ENCODE results near the gene HIKESHI. TPM values are rescaled to one million over a fixed set of nuclear protein-coding genes. Genes with fewer than 3 reads are reported as not detected.
A peak's percentile ranks its signal among the peaks of the same experiment; 100 is the strongest.

Gene HIKESHI
- total and polyA plus RNA-seq, 2 of the 13 experiments (the other 11 are each of a cell fraction or from before 2014, with no cell fraction given): 67.8 to 74.8 TPM

- no TSS peak for BruUV-seq (replicated peaks)
- peak; percentile 69 for ATAC-seq
- no peaks in the 10 kb centered on the region for H3K9me3 ChIP-seq (ENCODE audit: low read length)
- ChIA-PET POLR2A (interaction anchor here (1.5 kb wide), 1 partner anchor 16 kb away, joined by 3 read pairs; the partner anchor contains the start of gene EED), CTCF (ENCODE audit: low intra/inter-chr PET ratio, low total read pairs) (no interaction called here)
- no peaks in the 10 kb centered on the region for H3K4me1 ChIP-seq (ENCODE audit: insufficient read depth, low read length)
- FAIRE-seq: no peak
- no peak overlapping the region for H2AFZ ChIP-seq (ENCODE audit: low read length)
- no peak overlapping the region for H3K4me3 ChIP-seq (replicated peaks in 1 of 3; ENCODE audit: insufficient read depth in 1 of 3, low read depth in 2 of 3, low read length in 3 of 3)
- H3K27me3 ChIP-seq (ENCODE audit: control insufficient read depth in 1 of 2, insufficient read depth in 2 of 2, low read length in 2 of 2): no peaks in the 10 kb centered on the region; a peak in 1 of 5 replicates
- 93% methylated on average over 3 of the region's 3 CpGs for WGBS (ENCODE audit: low lambda C conversion rate)
- H3K79me2 ChIP-seq (ENCODE audit: insufficient read depth, low read length): no peaks in the 10 kb centered on the region
- H3K9ac ChIP-seq (ENCODE audit: insufficient read depth, low read depth, low read length): no peak overlapping the region
- H3K27ac ChIP-seq (ENCODE audit: extremely low read length, insufficient read depth, low read length): no peak overlapping the region
- H4K20me1 ChIP-seq (ENCODE audit: insufficient read depth, low read length): no peaks in the 10 kb centered on the region
- in situ Hi-C loops (cut with HindIII; ENCODE audit: extremely low pct_ligation_motif_present, low pct_unique_long_range_greater_than_20kb): loop anchor here (25.0 kb wide), 1 partner anchor 624 kb away; the partner anchor contains the start of genes DLG2, TMEM126A and TMEM126B
- TF ChIP-seq ZBTB1 (CRISPR knock-in tag; IDR thresholded peaks at IDR 0.05; ENCODE audit: borderline replicate concordance) (no peak), ZNF747 (CRISPR knock-in tag; IDR thresholded peaks at IDR 0.05; ENCODE audit: borderline replicate concordance) (no peak), ZNF775 (CRISPR knock-in tag; IDR thresholded peaks at IDR 0.05; ENCODE audit: borderline replicate concordance) (no peak), ZNF280B (CRISPR knock-in tag; IDR thresholded peaks at IDR 0.05; ENCODE audit: borderline replicate concordance) (no peak), ZNF597 (CRISPR knock-in tag; IDR thresholded peaks at IDR 0.05) (no peak), SP4 (CRISPR knock-in tag; IDR thresholded peaks at IDR 0.05) (no peak), ZC3H4 (CRISPR knock-in tag; IDR thresholded peaks at IDR 0.05; ENCODE audit: borderline replicate concordance) (no peak), KAT8 (CRISPR knock-in tag; IDR thresholded peaks at IDR 0.05) (no peak), PATZ1 (CRISPR knock-in tag; IDR thresholded peaks at IDR 0.05) (no peak), ZNF883 (CRISPR knock-in tag; IDR thresholded peaks at IDR 0.05; ENCODE audit: not compliant biosample characterization) (no peak), ZNF441 (CRISPR knock-in tag; IDR thresholded peaks at IDR 0.05; ENCODE audit: borderline replicate concordance) (no peak)
- TF ChIP-seq, protein P1, sequence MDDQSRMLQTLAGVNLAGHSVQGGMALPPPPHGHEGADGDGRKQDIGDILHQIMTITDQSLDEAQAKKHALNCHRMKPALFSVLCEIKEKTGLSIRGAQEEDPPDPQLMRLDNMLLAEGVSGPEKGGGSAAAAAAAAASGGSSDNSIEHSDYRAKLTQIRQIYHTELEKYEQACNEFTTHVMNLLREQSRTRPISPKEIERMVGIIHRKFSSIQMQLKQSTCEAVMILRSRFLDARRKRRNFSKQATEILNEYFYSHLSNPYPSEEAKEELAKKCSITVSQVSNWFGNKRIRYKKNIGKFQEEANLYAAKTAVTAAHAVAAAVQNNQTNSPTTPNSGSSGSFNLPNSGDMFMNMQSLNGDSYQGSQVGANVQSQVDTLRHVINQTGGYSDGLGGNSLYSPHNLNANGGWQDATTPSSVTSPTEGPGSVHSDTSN (CRISPR knock-in tag; IDR thresholded peaks at IDR 0.05; ENCODE audit: borderline replicate concordance): no peak
- intact Hi-C loops (cut with micrococcal nuclease; ENCODE audit: unreplicated experiment): no loop called here
- peaks cover 6 to 36% of the 10 kb centered on the region in 2 experiments for H3K36me3 ChIP-seq (replicated peaks in 1 of 2; ENCODE audit: control insufficient read depth in 1 of 2, insufficient read depth in 2 of 2, low read length in 2 of 2)
- DNase-seq (ENCODE audit: low spot score): no peak
- H3K4me2 ChIP-seq (ENCODE audit: low read depth, low read length): no peak overlapping the region
Measured at GRCh38 chr11:86261328-86261727, 40.7 kb upstream of the HIKESHI start.

All from HepG2 (cell line).